GM12878 (cell line): ENCODE measurements around the gene STK10.

Experiments
- BRCA1 ChIP-seq: IDR thresholded peaks from 2 replicates; pipeline ENCODE4 v1.6.1; 2011; ENCODE audit warnings: low read depth, low read length, improper control_type of control experiment
- CTCF ChIP-seq, 3 experiments: IDR thresholded peaks in 2 of 3; conservative IDR thresholded peaks in 1 of 3; 2 replicates each; pipeline ENCODE4 v1.5.1; 2011; ENCODE audit warnings: low read depth in 3 of 3, low read length in 3 of 3, mild to moderate bottlenecking in 3 of 3, control low read depth in 2 of 3, moderate library complexity in 2 of 3, inconsistent platforms in 1 of 3, mixed read lengths in 1 of 3; ENCODE audit not compliant: control insufficient read depth in 2 of 3, insufficient read depth in 1 of 3; ENCODE audit errors: extremely low read depth in 1 of 3
- EZH2 ChIP-seq: IDR thresholded peaks from 2 replicates; pipeline ENCODE4 v1.6.1; 2012; ENCODE audit warnings: low read depth, mild to moderate bottlenecking, control low read depth, inconsistent platforms, low read length, borderline replicate concordance; ENCODE audit not compliant: control insufficient read depth
- SUZ12 ChIP-seq: fragments of 200-600 bp; sonication (generic); IDR thresholded peaks from one replicate; pipeline ENCODE4 v1.6.1; 2018; ENCODE audit warnings: antibody characterized with exemption, mild to moderate bottlenecking; ENCODE audit not compliant: unreplicated experiment

- no peak for TF ChIP-seq BRCA1
- TF ChIP-seq CTCF (IDR thresholded peaks at IDR 0.05 in 2 of 3, conservative IDR thresholded peaks at IDR 0.05 in 1 of 3; ENCODE audit: control insufficient read depth in 2 of 3, extremely low read depth in 1 of 3, insufficient read depth in 1 of 3, low read depth in 3 of 3, low read length in 3 of 3), result no peak
- TF ChIP-seq EZH2, result no peak
- TF ChIP-seq SUZ12, result no peak
These were observed 89.1 kb downstream of the STK10 start for GRCh38 chr5:172098883-172099282.
